GM15510 (cell line): ENCODE results near the gene DOC2B.

Source experiments
- POLR2A ChIP-seq: IDR thresholded peaks from 3 replicates; pipeline ENCODE4 v1.6.1; 2011; ENCODE audit warnings: borderline replicate concordance; ENCODE audit not compliant: insufficient read length; ENCODE audit errors: extremely low read depth

Gene DOC2B

DNA sequence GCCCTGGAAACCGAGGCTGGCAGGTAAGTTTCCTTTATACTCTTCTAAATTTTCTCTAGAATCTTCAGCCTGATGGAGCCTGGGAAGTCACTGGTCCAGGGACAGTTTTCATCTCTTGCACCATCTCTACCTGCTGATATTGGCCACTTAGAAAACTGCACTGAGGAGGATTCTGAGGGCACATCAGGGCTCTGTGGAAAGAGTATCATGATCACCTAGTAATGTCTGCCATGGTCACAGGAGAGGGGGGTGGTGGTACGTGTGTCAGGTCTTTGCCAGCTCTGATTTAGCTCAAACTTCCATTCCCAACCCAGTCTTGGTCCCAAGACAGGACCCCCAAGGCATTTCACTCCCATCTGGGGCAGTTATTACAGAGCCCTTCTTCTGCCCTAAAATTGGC is 35.2 kb upstream of the DOC2B start:
- no peak for TF ChIP-seq POLR2A

DNA sequence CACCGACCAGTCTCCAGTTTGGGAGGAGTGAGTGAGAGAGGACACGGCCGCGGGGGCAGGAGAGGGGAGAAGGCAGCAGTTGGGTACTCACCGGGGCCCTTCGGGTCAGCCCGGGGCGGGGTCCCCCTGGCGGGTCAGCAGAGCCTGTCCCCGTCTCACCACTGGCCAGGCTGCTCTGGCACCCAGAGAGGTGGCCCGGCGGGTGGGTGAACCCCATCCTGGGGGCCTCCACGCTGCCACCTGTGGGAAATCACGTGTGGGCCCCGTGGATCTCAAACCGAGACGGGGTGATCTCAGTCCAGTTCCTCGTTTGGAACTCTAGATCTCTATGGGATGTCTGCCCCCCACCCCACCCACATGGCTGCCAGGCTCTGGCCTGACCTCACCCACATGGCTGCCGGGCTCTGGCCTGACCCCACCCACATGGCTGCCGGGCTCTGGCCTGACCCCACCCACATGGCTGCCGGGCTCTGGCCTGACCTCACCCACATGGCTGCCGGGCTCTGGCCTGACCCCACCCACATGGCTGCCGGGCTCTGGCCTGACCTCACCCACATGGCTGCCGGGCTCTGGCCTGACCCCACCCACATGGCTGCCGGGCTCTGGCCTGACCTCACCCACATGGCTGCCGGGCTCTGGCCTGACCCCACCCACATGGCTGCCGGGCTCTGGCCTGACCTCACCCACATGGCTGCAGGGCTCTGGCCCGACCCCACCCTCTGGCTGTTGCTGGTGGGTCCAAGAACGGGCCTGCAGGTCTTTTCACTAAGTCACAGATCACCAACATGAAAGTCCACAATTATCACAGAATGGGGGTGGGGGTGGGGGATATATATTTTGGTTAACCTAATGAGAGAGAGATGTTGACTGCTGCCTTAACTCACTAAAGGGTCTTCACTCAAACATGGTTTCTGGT is 34.4 kb upstream of the DOC2B start:
- peak; percentile 39 for TF ChIP-seq POLR2A

DNA sequence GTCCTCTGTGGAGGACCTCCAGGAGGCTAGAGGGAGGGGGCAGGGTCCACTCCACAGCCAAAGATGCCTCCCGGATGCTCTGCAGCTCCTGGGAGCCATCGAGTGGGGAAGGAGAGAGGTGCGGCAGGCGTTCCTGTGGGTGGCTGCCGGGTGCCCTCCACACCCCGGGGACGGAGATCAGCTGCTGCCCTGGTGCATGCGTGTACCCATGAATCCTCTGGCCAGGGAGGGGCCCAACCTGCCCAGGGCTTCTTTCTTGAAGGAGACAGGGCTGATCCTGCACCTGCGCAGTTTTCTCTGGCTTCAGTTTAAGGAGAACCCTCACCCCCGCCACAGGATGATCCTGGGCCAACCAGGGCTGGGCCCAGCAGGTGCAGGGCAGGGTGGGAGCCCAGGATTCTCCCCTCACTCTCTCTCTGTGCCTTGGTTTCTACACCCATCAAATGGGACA is 33.5 kb upstream of the DOC2B start:
- no peak for TF ChIP-seq POLR2A

DNA sequence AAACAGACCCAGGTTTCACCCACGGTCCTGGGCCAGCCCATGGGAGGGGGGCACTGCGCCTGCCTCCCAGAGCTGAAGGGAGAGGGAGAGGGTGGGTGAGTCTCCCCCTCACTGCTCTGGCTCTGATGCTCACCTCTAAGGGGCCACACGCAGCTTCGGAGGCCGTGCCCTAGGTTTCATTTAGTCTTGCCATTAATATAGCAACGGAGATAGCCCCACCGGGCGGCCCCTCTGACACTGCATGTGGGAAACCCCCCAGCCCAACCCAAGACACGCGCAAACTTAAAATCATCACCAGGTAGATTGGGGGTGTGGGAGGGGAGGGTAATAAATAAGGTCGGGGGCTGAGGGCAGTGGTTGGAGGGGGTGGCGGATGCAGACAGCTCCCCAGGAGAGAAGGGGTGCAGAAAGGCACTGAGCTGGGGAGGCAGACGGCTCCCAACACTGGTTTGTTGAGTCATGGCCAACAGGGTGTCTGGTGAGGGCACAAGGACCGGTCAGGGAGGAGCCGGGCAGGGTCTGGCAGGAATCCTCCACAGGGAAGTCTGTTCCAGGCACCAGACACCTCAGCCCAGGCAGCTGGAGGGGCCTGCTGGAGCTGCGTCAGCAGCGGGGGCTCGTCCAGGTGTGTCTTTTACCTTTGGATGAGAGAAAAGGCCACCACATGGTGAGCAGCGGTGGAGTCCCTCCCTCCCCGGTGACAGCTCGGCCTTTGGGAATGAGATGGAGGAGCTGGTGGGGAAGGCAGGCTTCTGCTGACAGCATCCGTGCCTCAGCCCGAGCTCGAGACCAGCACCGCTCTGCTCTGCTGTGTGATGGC is 32.0 kb upstream of the DOC2B start:
- no peak for TF ChIP-seq POLR2A

DNA sequence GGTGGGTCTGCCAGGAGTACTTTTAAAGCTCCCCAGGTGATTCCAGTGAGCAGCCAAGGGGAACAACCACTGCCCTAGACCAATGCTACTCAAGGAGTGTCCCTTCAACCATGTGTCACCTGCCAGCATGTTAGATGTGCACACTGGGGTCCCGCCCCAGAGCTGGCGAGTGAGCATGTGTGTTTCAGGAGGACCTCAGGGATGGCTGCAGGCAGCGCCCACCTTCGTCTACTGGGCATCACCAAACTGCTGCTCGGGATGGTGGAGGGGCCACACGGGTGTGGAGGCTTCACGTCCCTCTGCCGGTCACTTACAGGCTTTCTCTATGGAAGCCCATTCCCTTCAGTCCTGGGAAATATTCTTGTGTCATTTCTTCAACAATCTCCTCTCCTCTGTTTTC is 29.0 kb upstream of the DOC2B start:
- TF ChIP-seq POLR2A = no peak

DNA sequence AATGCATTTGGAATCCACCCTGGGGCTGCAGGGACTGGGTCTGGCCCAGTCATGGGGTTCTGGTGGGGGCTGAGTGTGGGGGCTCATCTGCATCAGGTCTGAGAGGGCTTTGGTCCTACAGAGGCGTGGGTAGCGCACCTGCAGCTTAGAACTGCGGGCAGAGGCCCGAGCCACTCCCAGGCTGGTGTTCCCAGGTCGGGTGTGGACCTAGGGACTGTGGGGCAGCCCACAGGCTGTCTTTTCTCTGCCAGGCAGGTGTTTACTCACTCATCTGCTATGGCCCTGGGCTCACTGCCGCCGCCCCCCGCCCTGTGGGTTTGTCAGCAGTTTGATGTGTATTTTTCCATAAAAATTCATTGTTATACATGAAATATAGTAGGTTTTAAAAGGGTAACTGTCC is 27.0 kb upstream of the DOC2B start:
- TF ChIP-seq POLR2A = no peak

DNA sequence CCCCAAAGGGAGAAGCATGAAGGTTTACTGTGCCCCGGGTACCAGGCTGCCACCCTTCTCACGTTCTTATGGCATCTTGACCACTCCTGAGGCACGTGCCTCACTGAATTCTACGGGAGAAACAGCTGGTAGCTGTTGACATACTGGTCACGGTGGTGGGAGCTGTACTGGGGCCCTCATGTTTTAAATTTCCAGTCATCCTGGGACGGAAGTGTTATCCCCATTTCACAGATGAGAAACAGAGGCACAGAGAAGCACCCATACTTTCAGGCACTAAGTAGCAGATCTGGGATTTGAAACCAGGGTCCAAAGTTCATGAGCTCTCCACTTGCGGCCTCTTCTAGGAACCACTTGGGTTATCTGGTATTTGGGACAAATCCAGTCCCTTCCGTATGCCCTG is 26.3 kb upstream of the DOC2B start:
- TF ChIP-seq POLR2A = no peak

DNA sequence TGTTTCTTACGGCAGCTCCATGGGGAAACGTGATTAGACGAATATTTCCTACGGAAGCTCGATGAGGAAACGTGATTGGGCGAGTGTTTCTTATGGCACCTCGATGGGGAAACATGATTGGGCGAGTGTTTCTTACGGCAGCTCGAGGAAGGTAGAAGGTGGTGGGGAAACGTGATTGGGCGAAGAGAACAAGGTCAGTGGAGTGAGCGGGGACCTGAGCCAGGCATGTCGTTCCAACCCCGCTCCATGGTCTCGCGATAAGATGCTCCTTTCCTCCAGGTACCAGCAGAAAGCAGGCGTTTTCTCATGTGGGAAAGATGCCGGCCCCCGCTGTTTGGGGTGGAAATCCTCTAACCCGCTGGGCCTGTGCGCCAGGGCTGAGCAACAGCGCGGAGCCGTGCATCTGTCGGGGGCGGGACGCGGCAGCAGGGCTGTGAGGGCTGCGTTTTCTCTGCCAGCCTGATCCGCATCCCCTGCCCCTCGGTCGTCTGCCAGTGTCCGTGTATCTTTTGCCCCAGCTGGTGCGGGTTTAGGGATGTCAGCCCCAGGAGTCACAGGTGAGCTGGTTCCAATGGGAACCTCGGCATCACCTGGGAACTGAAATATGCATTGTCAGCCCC is 25.6 kb upstream of the DOC2B start:
- no peak for TF ChIP-seq POLR2A

DNA sequence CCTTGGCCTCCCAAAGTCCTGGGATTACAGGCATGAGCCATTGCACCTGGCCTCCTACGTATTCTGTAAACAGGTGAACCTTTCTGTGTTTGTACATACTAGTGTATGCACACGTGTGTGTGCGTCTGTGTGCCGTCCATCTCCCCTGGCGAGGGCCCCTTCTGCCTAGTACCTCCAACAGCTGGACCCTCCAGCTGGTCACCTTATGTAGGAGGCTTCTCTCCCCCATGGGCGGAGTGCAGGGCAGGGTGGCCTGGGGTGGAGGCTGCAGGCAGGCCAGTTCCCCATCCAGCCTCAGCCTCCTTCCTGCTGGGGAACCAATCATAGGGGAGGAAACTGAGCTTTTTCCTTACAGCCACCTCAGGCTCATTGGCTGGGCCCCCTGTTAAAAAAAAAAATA is 24.4 kb upstream of the DOC2B start:
- TF ChIP-seq POLR2A = no peak

DNA sequence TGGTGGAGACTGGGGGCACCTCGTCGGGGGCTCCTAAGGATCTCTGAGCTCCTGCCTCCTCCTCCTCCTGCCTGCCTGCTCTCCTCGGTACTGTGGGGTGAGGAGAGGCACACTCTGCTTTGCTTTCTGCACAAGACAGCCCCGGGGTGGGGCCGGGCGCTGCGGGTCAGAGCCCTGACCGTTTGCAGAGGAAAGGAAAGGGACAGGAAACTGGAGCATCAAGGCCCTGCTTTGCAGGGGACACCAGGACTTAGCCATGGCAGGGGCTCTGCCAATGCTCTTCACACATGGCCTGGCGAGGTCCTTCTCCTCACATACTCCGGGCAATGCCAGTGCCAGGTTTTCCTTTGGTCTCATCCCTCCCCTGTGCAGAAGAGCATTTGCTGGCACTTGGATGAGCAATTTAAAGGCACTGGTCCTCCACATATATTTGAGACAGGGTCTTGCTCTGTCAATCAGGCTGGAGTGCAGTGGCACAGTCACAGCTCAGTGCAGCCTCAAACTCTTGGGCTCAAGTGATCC is 23.8 kb upstream of the DOC2B start:
- TF ChIP-seq POLR2A = no peak

DNA sequence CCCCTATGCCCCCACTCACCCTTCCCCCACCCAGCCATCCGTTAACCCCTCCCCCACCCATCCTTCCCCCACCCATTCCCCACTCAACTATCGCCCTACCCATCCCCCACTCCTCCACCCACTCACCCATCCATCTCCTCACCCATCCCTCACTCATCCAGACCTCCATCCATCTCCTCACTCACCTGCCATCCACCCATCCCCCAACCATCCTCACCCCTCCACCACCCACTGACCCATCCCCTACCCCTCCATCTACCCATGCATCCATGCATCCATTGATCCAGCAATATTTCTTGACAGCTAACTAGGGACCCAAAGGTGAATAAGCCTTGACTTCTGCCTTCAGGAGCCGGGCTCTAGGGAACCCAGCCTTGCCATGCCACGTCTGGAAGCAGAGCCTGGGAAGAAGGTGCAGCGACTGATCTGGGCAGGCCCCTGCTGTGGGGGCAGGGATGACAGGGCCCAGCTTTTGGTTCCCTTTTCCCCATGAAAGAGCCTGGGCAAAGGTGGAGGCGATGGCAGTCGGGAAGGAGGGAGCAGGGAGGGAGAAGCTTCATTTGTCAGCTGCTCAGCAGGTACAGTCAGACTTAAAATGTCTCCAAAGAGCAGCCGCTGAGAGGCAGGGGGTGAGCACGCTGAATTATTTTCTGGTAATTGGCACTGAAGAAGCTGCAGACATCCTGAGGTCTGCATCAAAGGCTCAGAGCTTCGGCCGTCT is 23.1 kb upstream of the DOC2B start:
- no peak for TF ChIP-seq POLR2A

DNA sequence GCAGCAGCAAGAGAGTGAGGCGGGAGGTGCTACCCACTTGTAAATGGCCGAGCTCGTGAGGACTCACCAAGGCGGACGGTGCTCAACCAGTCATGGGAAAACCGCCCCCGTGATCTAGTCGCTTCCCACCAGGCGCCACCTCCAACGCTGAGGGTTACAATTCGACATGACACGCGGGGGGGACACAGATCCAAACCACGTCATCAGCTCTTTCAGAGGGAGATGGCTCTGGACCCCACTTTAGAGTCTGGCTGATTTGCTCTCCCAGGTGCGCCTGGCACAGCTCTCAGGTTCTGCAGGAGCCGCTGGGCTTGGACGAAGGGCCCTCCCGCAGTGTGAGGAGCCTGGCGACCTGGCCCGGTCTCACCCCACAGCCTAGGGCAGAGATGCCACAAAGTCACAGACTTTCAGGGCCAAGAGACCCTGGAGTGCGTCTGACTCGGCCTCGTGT is 21.1 kb upstream of the DOC2B start:
- TF ChIP-seq POLR2A = no peak

DNA sequence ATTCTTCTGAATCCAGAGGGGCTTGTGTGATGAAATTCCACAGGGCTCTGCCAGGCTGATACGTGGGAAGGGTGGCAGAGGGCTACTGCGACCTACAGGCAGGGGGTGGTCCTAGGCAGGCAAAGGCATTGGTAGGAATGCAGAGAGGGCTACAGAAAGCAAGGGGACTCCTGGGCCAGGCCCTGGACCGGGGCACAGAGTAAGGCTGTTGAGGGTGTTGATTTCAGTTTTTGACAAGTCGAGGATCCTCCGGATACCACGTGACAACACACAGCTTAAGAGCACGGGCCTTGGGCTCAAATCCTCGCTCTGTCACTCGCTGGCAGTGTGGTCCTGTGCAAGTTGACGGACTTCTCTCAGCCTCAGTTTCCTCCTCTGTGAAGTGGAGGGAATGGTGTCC is 19.1 kb upstream of the DOC2B start:
- TF ChIP-seq POLR2A = no peak

DNA sequence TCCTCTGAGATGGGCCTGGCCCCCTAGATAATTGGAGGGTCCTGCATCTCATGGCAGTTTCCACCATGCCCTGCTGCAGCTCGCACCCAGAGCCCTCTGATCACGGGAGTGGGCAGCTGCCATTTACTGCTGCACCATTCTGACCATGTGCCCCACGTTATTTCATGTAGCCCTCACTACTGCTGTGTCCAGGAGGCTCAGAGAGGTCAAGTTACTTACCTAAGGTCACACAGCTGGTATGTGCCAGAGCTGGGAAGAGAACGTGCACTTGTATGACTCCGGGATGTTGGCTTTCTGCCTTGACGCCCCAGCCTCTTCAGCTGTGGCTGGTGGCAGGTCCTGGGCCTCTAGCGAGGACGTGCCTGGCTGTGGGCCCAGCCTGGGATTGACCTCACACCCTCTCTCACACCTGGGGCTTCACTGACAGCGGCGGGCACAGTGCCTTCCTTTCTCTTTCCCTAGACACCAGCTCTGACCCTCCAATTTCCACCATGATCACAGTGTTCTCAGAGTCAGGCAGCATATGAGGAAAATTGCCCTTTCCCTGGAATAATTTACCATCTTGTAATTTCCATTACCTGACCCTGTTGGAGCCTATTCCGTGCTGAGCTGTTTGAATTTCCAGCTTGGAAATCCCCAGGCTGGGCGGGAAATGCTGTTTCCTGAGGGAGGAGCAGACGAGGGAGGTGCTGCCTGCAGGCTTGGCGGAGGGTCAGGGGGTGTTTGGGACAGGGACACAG is 18.5 kb upstream of the DOC2B start:
- no peak for TF ChIP-seq POLR2A

DNA sequence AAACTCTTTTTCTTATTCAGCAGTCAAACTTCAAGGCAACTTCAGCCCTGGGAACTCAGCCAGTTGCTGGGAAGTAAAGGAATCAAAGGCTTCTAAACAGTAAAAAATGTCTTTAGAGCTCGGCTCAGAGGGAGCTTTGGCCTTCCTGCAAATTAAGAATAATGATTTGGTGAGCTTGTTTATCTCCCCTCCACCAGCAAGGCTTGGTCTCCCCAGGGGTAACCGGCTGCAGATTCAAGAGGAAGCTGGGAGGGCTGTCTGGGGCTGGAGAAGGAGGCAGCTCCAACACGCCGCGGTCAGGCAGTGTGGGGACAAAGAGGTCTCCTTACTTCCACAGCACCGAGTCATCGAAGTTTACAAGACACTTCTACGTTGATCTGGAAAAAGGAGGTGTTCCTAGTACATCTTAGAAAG is 17.7 kb upstream of the DOC2B start:
- no peak for TF ChIP-seq POLR2A

DNA sequence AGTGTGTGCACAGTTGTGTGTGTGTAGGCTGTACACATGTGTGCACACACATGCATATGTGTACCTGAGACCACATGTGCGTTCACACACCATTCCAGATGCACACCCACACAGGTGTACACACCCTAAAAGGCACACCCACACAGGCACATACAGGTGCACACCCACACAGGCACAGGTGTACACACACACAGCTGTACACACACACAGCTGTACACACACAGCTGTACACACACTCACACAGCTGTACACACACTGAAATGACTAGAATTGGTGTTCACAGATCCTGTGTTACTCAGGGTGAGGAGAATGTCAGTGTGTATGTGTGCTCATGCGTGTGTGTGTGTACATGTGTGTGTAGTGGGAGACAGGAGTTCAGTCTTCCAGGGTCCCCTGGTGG is 15.9 kb upstream of the DOC2B start:
- TF ChIP-seq POLR2A = no peak
